H1 (cell line): ENCODE data around the gene NFIA. TPM values are rescaled to one million over a fixed set of nuclear protein-coding genes. Genes with fewer than 3 reads are reported as not detected.

Experiments
- CTCF ChIA-PET: fragments of 300-600 bp; sonication (Branson Sonifier 250); formaldehyde crosslinking; loops from one replicate; lab custom pipeline; 2021; ENCODE audit not compliant: partially characterized antibody; lab: Charles Lee
- POLR2A ChIA-PET: fragments of 300-600 bp; sonication (Branson Sonifier 250); formaldehyde crosslinking; loops from one replicate; lab custom pipeline; 2021; ENCODE audit warnings: inconsistent platforms; ENCODE audit not compliant: partially characterized antibody; lab: Charles Lee
- DNase-seq, 2 experiments: peaks; one replicate each; pipeline versions ENCODE4 v3.0.0 to v3.0.0-alpha.2; 2010 to 2022; ENCODE audit warnings: low spot score in 2 of 2, low read depth in 1 of 2, mixed read lengths in 1 of 2
- FAIRE-seq: peaks from 2 replicates; lab custom pipeline; 2011; peaks lifted over from hg19 to GRCh38; lab: Jason Lieb, UNC
- H2AFZ ChIP-seq: 2 replicates; pipeline ENCODE4 v1.8.1; 2012; ENCODE audit warnings: low read length, inconsistent platforms
- H2AK5ac ChIP-seq: 2 replicates; pipeline ENCODE4 v1.6.1; 2013; ENCODE audit warnings: low read depth, low read length
- H2BK120ac ChIP-seq: replicated peaks from 2 replicates; pipeline ENCODE3; 2013; ENCODE audit warnings: low read depth, low read length, inconsistent platforms
- H2BK12ac ChIP-seq: 2 replicates; pipeline ENCODE4 v1.6.1; 2013; ENCODE audit warnings: low read depth, low read length
- H2BK15ac ChIP-seq: 2 replicates; pipeline ENCODE4 v1.6.1; 2013; ENCODE audit warnings: low read length
- H2BK20ac ChIP-seq: 2 replicates; pipeline ENCODE4 v1.6.1; 2013; ENCODE audit warnings: low read length
- H2BK5ac ChIP-seq: 2 replicates; pipeline ENCODE4 v1.6.1; 2013; ENCODE audit warnings: low read depth, low read length
- H3K14ac ChIP-seq: 2 replicates; pipeline ENCODE4 v1.6.1; 2013; ENCODE audit warnings: inconsistent platforms; ENCODE audit not compliant: insufficient read length
- H3K18ac ChIP-seq: 2 replicates; pipeline ENCODE4 v1.6.1; 2013; ENCODE audit warnings: low read length; ENCODE audit errors: extremely low read depth
- H3K23ac ChIP-seq: 2 replicates; pipeline ENCODE4 v1.6.1; 2013; ENCODE audit warnings: inconsistent platforms; ENCODE audit not compliant: insufficient read length
- H3K23me2 ChIP-seq: 2 replicates; pipeline ENCODE4 v1.6.1; 2013; ENCODE audit warnings: low read depth, low read length
- H3K27ac ChIP-seq: 2 replicates; pipeline ENCODE4 v1.6.1; 2011; ENCODE audit warnings: low read depth, low read length, inconsistent platforms
- H3K27me3 ChIP-seq, 4 experiments: replicated peaks in 1 of 4; 1 replicate in 1 of 4; 2 replicates in 3 of 4; pipeline versions ENCODE4 v1.6.1 to v1.8.1; 2011 to 2013; ENCODE audit warnings: low read length in 3 of 4, mild to moderate bottlenecking in 3 of 4, inconsistent platforms in 2 of 4, mixed read lengths in 2 of 4, moderate library complexity in 1 of 4; ENCODE audit not compliant: control insufficient read depth in 3 of 4, insufficient read depth in 3 of 4; ENCODE audit errors: extremely low read depth in 1 of 4
- H3K36me3 ChIP-seq, 4 experiments: 2 replicates each; pipeline versions ENCODE4 v1.6.1 to v1.8.1; 2011 to 2013; ENCODE audit warnings: mild to moderate bottlenecking in 4 of 4, low read length in 3 of 4, moderate library complexity in 2 of 4, control low read depth in 1 of 4, inconsistent platforms in 1 of 4; ENCODE audit not compliant: insufficient read depth in 4 of 4, control insufficient read depth in 2 of 4
- H3K4ac ChIP-seq: replicated peaks from 2 replicates; pipeline ENCODE3; 2013; ENCODE audit warnings: low read length, low read depth, mixed read lengths, inconsistent platforms; ENCODE audit not compliant: insufficient read length
- H3K4me1 ChIP-seq, 4 experiments: replicated peaks in 1 of 4; 1 replicate in 1 of 4; 2 replicates in 3 of 4; pipeline versions ENCODE4 v1.6.1 to v1.8.1; 2011 to 2013; ENCODE audit warnings: low read length in 3 of 4, inconsistent platforms in 2 of 4, mixed read lengths in 1 of 4; ENCODE audit not compliant: insufficient read depth in 4 of 4, control insufficient read depth in 3 of 4
- H3K4me2 ChIP-seq, 2 experiments: 2 replicates each; pipeline versions ENCODE4 v1.6.1 to v1.8.1; 2011 to 2013; ENCODE audit warnings: low read depth in 2 of 2, low read length in 2 of 2, control low read depth in 1 of 2, inconsistent platforms in 1 of 2, mild to moderate bottlenecking in 1 of 2; ENCODE audit not compliant: insufficient read depth in 1 of 2
- H3K4me3 ChIP-seq, 4 experiments: fragments of 200-600, 300-600 bp in 1 of 4; sonication (generic), shearing (Covaris generic), sonication (Bioruptor Twin) in 1 of 4; 2 replicates each; pipeline versions ENCODE4 v1.5.1 to v1.8.1; 2011 to 2016; ENCODE audit warnings: low read length in 4 of 4, low read depth in 3 of 4, control low read depth in 2 of 4, inconsistent platforms in 2 of 4, mild to moderate bottlenecking in 2 of 4, mixed read lengths in 1 of 4, moderate library complexity in 1 of 4; ENCODE audit not compliant: insufficient read depth in 2 of 4; ENCODE audit errors: extremely low read depth in 1 of 4
- H3K56ac ChIP-seq: replicated peaks from 2 replicates; pipeline ENCODE3; 2013; ENCODE audit warnings: low read depth, mild to moderate bottlenecking, mixed read lengths, low read length, inconsistent platforms; ENCODE audit not compliant: insufficient read length
- H3K79me1 ChIP-seq: 2 replicates; pipeline ENCODE4 v1.6.1; 2013; ENCODE audit warnings: low read depth, low read length, control low read depth
- H3K79me2 ChIP-seq, 2 experiments: 2 replicates each; pipeline versions ENCODE4 v1.6.1 to v1.8.1; 2012 to 2013; ENCODE audit warnings: low read length in 2 of 2, mild to moderate bottlenecking in 2 of 2, inconsistent platforms in 1 of 2; ENCODE audit not compliant: insufficient read depth in 2 of 2, control insufficient read depth in 1 of 2
- H3K9ac ChIP-seq, 4 experiments: replicated peaks in 1 of 4; 1 replicate in 1 of 4; 2 replicates in 3 of 4; pipeline versions ENCODE4 v1.6.1 to v1.8.1; 2011 to 2013; ENCODE audit warnings: low read depth in 3 of 4, low read length in 3 of 4, control low read depth in 2 of 4, mild to moderate bottlenecking in 2 of 4, moderate library complexity in 2 of 4, inconsistent platforms in 1 of 4; ENCODE audit errors: extremely low read depth in 1 of 4
- H3K9me3 ChIP-seq, 2 experiments: 2 replicates each; pipeline versions ENCODE4 v1.6.1 to v1.8.1; 2012 to 2013; ENCODE audit warnings: mild to moderate bottlenecking in 2 of 2, moderate library complexity in 2 of 2, control low read depth in 1 of 2, inconsistent platforms in 1 of 2, low read depth in 1 of 2, low read length in 1 of 2, mixed read lengths in 1 of 2; ENCODE audit not compliant: insufficient read depth in 2 of 2
- H4K20me1 ChIP-seq, 2 experiments: replicated peaks in 1 of 2; 2 replicates each; pipeline versions ENCODE3 to v1.8.1; 2011 to 2013; ENCODE audit warnings: inconsistent platforms in 2 of 2, low read length in 2 of 2, mild to moderate bottlenecking in 1 of 2; ENCODE audit not compliant: insufficient read depth in 2 of 2, control insufficient read depth in 1 of 2
- H4K5ac ChIP-seq: 2 replicates; pipeline ENCODE4 v1.6.1; 2013; ENCODE audit warnings: low read length, low read depth, mixed read lengths, inconsistent platforms; ENCODE audit not compliant: insufficient read length
- H4K8ac ChIP-seq: 2 replicates; pipeline ENCODE4 v1.8.0; 2013; ENCODE audit warnings: mild to moderate bottlenecking, moderate library complexity, low read length, inconsistent platforms; ENCODE audit not compliant: insufficient read depth; ENCODE audit errors: extremely low read depth
- H4K91ac ChIP-seq: replicated peaks from 2 replicates; pipeline ENCODE3; 2013; ENCODE audit warnings: low read length, mixed read lengths, inconsistent platforms; ENCODE audit not compliant: insufficient read length
- CEBPB ChIP-seq: IDR thresholded peaks from 2 replicates; pipeline ENCODE4 v1.6.1; 2012; ENCODE audit warnings: low read depth, low read length
- RBBP5 ChIP-seq: IDR thresholded peaks from 2 replicates; pipeline ENCODE4 v1.7.1; 2012; ENCODE audit warnings: low read depth, mild to moderate bottlenecking, inconsistent platforms, low read length, moderate library complexity, borderline replicate concordance
- WGBS, 2 experiments: shearing (Covaris generic) in 1 of 2; methylation state at CpG; one replicate each; pipeline versions ENCODE4 v1.1.6 to v1.1.7; 2013 to 2015; ENCODE audit warnings: low lambda C conversion rate in 2 of 2, mixed read lengths in 2 of 2, inconsistent platforms in 1 of 2, low coverage in 1 of 2, missing lambda C conversion rate in 1 of 2; ENCODE audit not compliant: insufficient replicate concordance in 2 of 2, insufficient coverage in 1 of 2, insufficient read length in 1 of 2; ENCODE audit errors: extremely low coverage in 1 of 2, missing lambda C conversion rate in 1 of 2; 5-methylcytosine and 5-hydroxymethylcytosine counted together
- polyA plus RNA-seq, 7 experiments: library from polyadenylated mRNA; depleted of rRNA in 3 of 7; stranded (reverse) in 5 of 7; unstranded in 2 of 7; fragments of >200 nt in 5 of 7; fragments of 200-250 nt in 2 of 7; gene quantifications; 1 replicate in 5 of 7; 2 replicates in 1 of 7; 4 replicates in 1 of 7; pipeline versions ENCODE4 v1.2.1 to v1.2.3, GENCODE V29; 2011 to 2013; ENCODE audit warnings: missing spikeins in 2 of 7, mixed read lengths in 2 of 7
- total RNA-seq: library from RNA; stranded (reverse); fragmentation: NEBNext Ultra II Directional; extraction: Animal tissue kit (Norgen Biotek cat#: 25700); gene quantifications from 2 replicates; pipeline ENCODE4 v1.2.1, GENCODE V29; 2021

Gene NFIA
- total and polyA plus RNA-seq, 2 of the 8 experiments (the other 6 are each of a cell fraction or from before 2014, with no cell fraction given): 1.8 to 2.3 TPM

DNA sequence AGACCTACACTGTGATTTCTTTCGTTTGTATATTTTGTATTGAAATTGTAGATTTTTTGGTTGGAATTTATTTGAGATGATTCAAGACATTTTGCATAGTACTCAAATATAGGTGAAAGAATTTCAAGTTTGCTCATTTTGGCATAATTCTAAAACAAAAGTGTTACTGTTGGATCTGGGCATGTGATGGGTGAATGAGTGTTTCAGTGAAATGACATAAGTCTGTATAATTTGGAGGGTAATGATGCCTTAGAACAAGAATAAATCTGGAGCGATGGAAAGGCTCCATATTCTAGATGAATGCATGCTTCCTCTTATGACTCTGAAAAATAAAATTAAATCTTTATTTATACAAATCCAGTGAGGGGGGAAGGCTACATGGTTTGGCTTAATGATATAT, 41.0 kb downstream of the NFIA start:
- Histone ChIP-seq H3K4ac (no peak overlapping the region), H2AK5ac (no peak overlapping the region), H2BK15ac (no peak overlapping the region), H2AFZ (no peak overlapping the region), H4K20me1 (no peaks in the 10 kb centered on the region), H3K9me3 (no peaks in the 10 kb centered on the region), H3K56ac (no peak overlapping the region), H3K9ac (no peak overlapping the region), H2BK120ac (no peak overlapping the region), H4K8ac (no peak overlapping the region), H3K14ac (no peak overlapping the region), H3K79me2 (no peaks in the 10 kb centered on the region), H3K4me1 (peaks cover 0 to 2% (median under 1%) of the 10 kb centered on the region in 4 experiments; a peak in 3 of 7 replicates), H2BK20ac (no peak overlapping the region), H3K18ac (no peak overlapping the region), H3K4me2 (no peak overlapping the region), H3K27me3 (no peaks in the 10 kb centered on the region), H3K36me3 (no peaks in the 10 kb centered on the region), H3K23ac (no peak overlapping the region), H2BK12ac (no peak overlapping the region), H3K4me3 (no peak overlapping the region), H4K5ac (no peak overlapping the region), H4K91ac (no peak overlapping the region), H2BK5ac (no peak overlapping the region), H3K79me1 (no peaks in the 10 kb centered on the region), H3K27ac (no peak overlapping the region), H3K23me2 (no peaks in the 10 kb centered on the region)
- ChIA-PET CTCF (interaction anchor here (0.7 to 1.7 kb wide), 3 partner anchors 17 to 178 kb away, joined by 3 to 7 read pairs (median 3); no protein-coding TSS in a partner anchor), POLR2A (no interaction called here)
- DNase-seq (no peak), FAIRE-seq (no peak)
- 85 to 100% methylated on average over 1 to 2 of the region's 2 CpGs for WGBS, 2 experiments
- TF ChIP-seq RBBP5: no peak
- TF ChIP-seq CEBPB: no peak
